ENCODE results near the gene ETDB. TPM values are rescaled to one million over a fixed set of nuclear protein-coding genes. Genes with fewer than 3 reads are reported as not detected.

The ETDB gene
- total and polyA plus RNA-seq, 4 donors, result not detected

GRCh38 chrX:135086197-135086854 lies 34.0 kb downstream of the ETDB start:
- H3K4me3 ChIP-seq (ENCODE audit: low read depth in 1 of 3, low read length in 3 of 3), result no peak overlapping the region
- H3K27ac ChIP-seq (ENCODE audit: low read depth in 1 of 2, low read length in 2 of 2), result no peak overlapping the region
- no peaks in the 10 kb centered on the region for H3K36me3 ChIP-seq (ENCODE audit: control insufficient read depth in 4 of 4, insufficient read depth in 3 of 4, low read depth in 1 of 4, low read length in 3 of 4)
- H3K27me3 ChIP-seq (ENCODE audit: control insufficient read depth in 4 of 4, insufficient read depth in 4 of 4, low read length in 3 of 4), result peaks cover 0 to 3% (median 0%) of the 10 kb centered on the region in 4 donors
- no peaks in the 10 kb centered on the region for H3K4me1 ChIP-seq (ENCODE audit: control insufficient read depth in 4 of 4, insufficient read depth in 4 of 4, low read length in 3 of 4)
- TF ChIP-seq FOXA1 (IDR thresholded peaks at IDR 0.05) (no peak), TAF1 (conservative IDR thresholded peaks at IDR 0.05) (no peak), JUND (IDR thresholded peaks at IDR 0.05) (no peak), MAX (IDR thresholded peaks at IDR 0.05) (no peak), ATF3 (IDR thresholded peaks at IDR 0.05) (no peak), HNF4A (conservative IDR thresholded peaks at IDR 0.05) (no peak), GABPA (IDR thresholded peaks at IDR 0.05 in 1 of 2, conservative IDR thresholded peaks at IDR 0.05 in 1 of 2) (no peak), EGR1 (IDR thresholded peaks at IDR 0.05; ENCODE audit: low read depth in 2 of 2) (no peak), CTCF (IDR thresholded peaks at IDR 0.05; ENCODE audit: low read depth, low read length, missing input control) (peak; percentile 43), RAD21 (IDR thresholded peaks at IDR 0.05) (peak; percentile 69 to 78)
- no peaks in the 10 kb centered on the region for H3K9me3 ChIP-seq (ENCODE audit: control insufficient read depth in 4 of 4, low read length in 3 of 4)
- H3K9ac ChIP-seq (ENCODE audit: low read depth in 1 of 2, low read length in 2 of 2), result no peak overlapping the region
- no peak for DNase-seq (ENCODE audit: low spot score)
- 2% methylated on average over 4 of the region's 4 CpGs for WGBS

GRCh38 chrX:135081693-135082404 lies 38.5 kb downstream of the ETDB start:
- Histone ChIP-seq H3K9me3 (ENCODE audit: control insufficient read depth in 4 of 4, low read length in 3 of 4) (no peaks in the 10 kb centered on the region), H3K27ac (ENCODE audit: low read depth in 1 of 2, low read length in 2 of 2) (no peak overlapping the region), H3K4me1 (ENCODE audit: control insufficient read depth in 4 of 4, insufficient read depth in 4 of 4, low read length in 3 of 4) (no peaks in the 10 kb centered on the region), H3K27me3 (ENCODE audit: control insufficient read depth in 4 of 4, insufficient read depth in 4 of 4, low read length in 3 of 4) (peaks cover 0 to 3% (median 0%) of the 10 kb centered on the region in 4 donors), H3K36me3 (ENCODE audit: control insufficient read depth in 4 of 4, insufficient read depth in 3 of 4, low read depth in 1 of 4, low read length in 3 of 4) (no peaks in the 10 kb centered on the region), H3K9ac (ENCODE audit: low read depth in 1 of 2, low read length in 2 of 2) (no peak overlapping the region), H3K4me3 (ENCODE audit: low read depth in 1 of 3, low read length in 3 of 3) (no peak overlapping the region)
- WGBS, result 59% methylated on average over 2 of the region's 2 CpGs
- TF ChIP-seq GABPA (IDR thresholded peaks at IDR 0.05 in 1 of 2, conservative IDR thresholded peaks at IDR 0.05 in 1 of 2) (no peak), YY1 (IDR thresholded peaks at IDR 0.05) (no peak), FOXA2 (IDR thresholded peaks at IDR 0.05) (no peak), TAF1 (conservative IDR thresholded peaks at IDR 0.05) (no peak), RAD21 (IDR thresholded peaks at IDR 0.05) (no peak), CTCF (IDR thresholded peaks at IDR 0.05; ENCODE audit: low read depth, low read length, missing input control) (no peak), ATF3 (IDR thresholded peaks at IDR 0.05) (no peak), RXRA (IDR thresholded peaks at IDR 0.05) (no peak), FOXA1 (IDR thresholded peaks at IDR 0.05) (no peak), EGR1 (IDR thresholded peaks at IDR 0.05; ENCODE audit: low read depth in 2 of 2) (no peak), SP1 (IDR thresholded peaks at IDR 0.05) (no peak), REST (IDR thresholded peaks at IDR 0.05) (no peak), ZBTB33 (IDR thresholded peaks at IDR 0.05) (no peak), NR2F2 (IDR thresholded peaks at IDR 0.05) (no peak), MAX (IDR thresholded peaks at IDR 0.05) (no peak), HNF4A (conservative IDR thresholded peaks at IDR 0.05) (no peak)
- DNase-seq (ENCODE audit: low spot score), result no peak
